Stimulated activated CD8-positive, alpha-beta memory T cell treated with anti-CD3 and anti-CD28 coated beads, Interleukin-15, amount 100 ng/mL, for 48 hours (primary cell): ENCODE measurements around the gene FBP2.
"Not testable (repeated sequence)": the region's sequence is repeated elsewhere in the genome, so short reads cannot be mapped to it uniquely, and the experiment has no call there.

Experiments used
- DNase-seq, 2 donors: peaks; one replicate each; pipeline ENCODE4 v3.0.0-alpha.2; 2020; ENCODE audit warnings: low read depth in 2 of 2

Gene FBP2

GRCh38 chr9:94606646-94607422, 13.2 kb upstream of the FBP2 start:
- no peak for DNase-seq

GRCh38 chr9:94603259-94604160, 9.9 kb upstream of the FBP2 start:
- DNase-seq = peak; percentile 54 to 55

- DNase-seq = no peak
Measured at GRCh38 chr9:94602666-94603065, 9.0 kb upstream of the FBP2 start.

GRCh38 chr9:94600715-94601114, 7.1 kb upstream of the FBP2 start:
- DNase-seq = no peak

GRCh38 chr9:94600258-94600657, 6.6 kb upstream of the FBP2 start:
- DNase-seq = no peak

GRCh38 chr9:94599102-94599501, 5.5 kb upstream of the FBP2 start:
- no peak for DNase-seq

- DNase-seq = not testable (repeated sequence)
Measured at GRCh38 chr9:94592683-94593082, 941 bp downstream of the FBP2 start.

GRCh38 chr9:94591876-94592275, 1.7 kb downstream of the FBP2 start:
- no peak for DNase-seq

- not testable (repeated sequence) for DNase-seq
Measured at GRCh38 chr9:94591046-94591545, 2.5 kb downstream of the FBP2 start.

- DNase-seq = no peak
Measured at GRCh38 chr9:94588681-94589080, 4.9 kb downstream of the FBP2 start.

GRCh38 chr9:94586814-94587213, 6.8 kb downstream of the FBP2 start:
- no peak for DNase-seq

- no peak for DNase-seq
Measured at GRCh38 chr9:94586316-94586715, 7.3 kb downstream of the FBP2 start.

- DNase-seq = no peak
Measured at GRCh38 chr9:94584555-94584954, 9.1 kb downstream of the FBP2 start.

GRCh38 chr9:94581728-94582127, 11.9 kb downstream of the FBP2 start:
- no peak for DNase-seq

GRCh38 chr9:94577571-94577970, 16.1 kb downstream of the FBP2 start:
- DNase-seq = no peak

- no peak for DNase-seq
Measured at GRCh38 chr9:94577036-94577435, 16.6 kb downstream of the FBP2 start.

GRCh38 chr9:94576131-94576530, 17.5 kb downstream of the FBP2 start:
- no peak for DNase-seq

- no peak for DNase-seq
Measured at GRCh38 chr9:94568972-94569712, 24.5 kb downstream of the FBP2 start.

GRCh38 chr9:94568250-94568889, 25.3 kb downstream of the FBP2 start:
- no peak for DNase-seq

- DNase-seq = no peak
Measured at GRCh38 chr9:94567271-94567670, 26.4 kb downstream of the FBP2 start.

GRCh38 chr9:94566550-94566949, 27.1 kb downstream of the FBP2 start:
- DNase-seq = no peak
